ENCODE results near the gene CACUL1.
"Not testable (repeated sequence)": the region's sequence is repeated elsewhere in the genome, so short reads cannot be mapped to it uniquely, and the experiment has no call there.

The CACUL1 gene

GRCh38 chr10:118682533-118682932 is 72.2 kb downstream of the CACUL1 start:
- DNase-seq, result no peak

GRCh38 chr10:118680197-118680596 is 74.6 kb downstream of the CACUL1 start:
- no peak for DNase-seq

GRCh38 chr10:118674226-118674919 is 80.4 kb downstream of the CACUL1 start:
- no peak for DNase-seq

GRCh38 chr10:118672766-118673715 is 81.7 kb downstream of the CACUL1 start:
- no peak for DNase-seq

GRCh38 chr10:118672153-118672552 is 82.6 kb downstream of the CACUL1 start:
- no peak for DNase-seq

GRCh38 chr10:118671221-118671620 is 83.5 kb downstream of the CACUL1 start:
- DNase-seq, result not testable (repeated sequence)

GRCh38 chr10:118670472-118671124 is 84.2 kb downstream of the CACUL1 start:
- no peak for DNase-seq

GRCh38 chr10:118669835-118670234 is 84.9 kb downstream of the CACUL1 start:
- DNase-seq, result no peak

GRCh38 chr10:118669020-118669791 is 85.6 kb downstream of the CACUL1 start:
- DNase-seq, result peak; percentile 88

- DNase-seq, result no peak
These were observed 86.4 kb downstream of the CACUL1 start for GRCh38 chr10:118668228-118668952.

GRCh38 chr10:118667732-118668131 is 87.0 kb downstream of the CACUL1 start:
- no peak for DNase-seq

GRCh38 chr10:118666350-118666749 is 88.4 kb downstream of the CACUL1 start:
- DNase-seq, result no peak

- DNase-seq, result no peak
These were observed 90.4 kb downstream of the CACUL1 start for GRCh38 chr10:118664321-118664720.

GRCh38 chr10:118663176-118663575 is 91.6 kb downstream of the CACUL1 start:
- DNase-seq, result no peak

GRCh38 chr10:118662228-118663035 is 92.3 kb downstream of the CACUL1 start:
- no peak for DNase-seq

- DNase-seq, result no peak
These were observed 96.0 kb downstream of the CACUL1 start for GRCh38 chr10:118658762-118659161.

GRCh38 chr10:118658168-118658567 is 96.6 kb downstream of the CACUL1 start:
- not testable (repeated sequence) for DNase-seq

GRCh38 chr10:118645294-118645693 is 109.5 kb downstream of the CACUL1 start:
- not testable (repeated sequence) for DNase-seq

GRCh38 chr10:118642228-118642627 is 112.5 kb downstream of the CACUL1 start:
- no peak for DNase-seq

- DNase-seq, result no peak
These were observed 116.1 kb downstream of the CACUL1 start for GRCh38 chr10:118638680-118639079.

Data from fibroblast of skin of right biceps (primary cell).